DND-41 (cell line): ENCODE results near the gene IL22RA1.

ENCODE experiments used
- CTCF ChIP-seq: IDR thresholded peaks from 2 replicates; pipeline ENCODE4 v1.5.1; 2012; ENCODE audit warnings: borderline replicate concordance, low read length, moderate library complexity, mild to moderate bottlenecking; ENCODE audit not compliant: poor library complexity, severe bottlenecking; ENCODE audit errors: extremely low read depth
- EZH2 ChIP-seq: IDR thresholded peaks from 3 replicates; pipeline ENCODE4 v1.6.1; 2012; ENCODE audit warnings: borderline replicate concordance, low read depth, mild to moderate bottlenecking, moderate library complexity, low read length, inconsistent platforms; ENCODE audit not compliant: severe bottlenecking

GRCh38 chr1:24117132-24117531 lies 25.8 kb downstream of the IL22RA1 start:
- no peak for TF ChIP-seq EZH2
- TF ChIP-seq CTCF: no peak
